GM19438 (cell line): Measurements from ENCODE around the gene PLCG2.
A peak's percentile ranks its signal among the peaks of the same experiment; 100 is the strongest.
"Not testable (repeated sequence)": the region's sequence is repeated elsewhere in the genome, so short reads cannot be mapped to it uniquely, and the experiment has no call there.

ENCODE experiments used
- ATAC-seq: cut with Tn5 transposase; IDR thresholded peaks from one replicate; pipeline ENCODE4 v1.9.1; 2021; ENCODE audit warnings: low read depth; ENCODE audit not compliant: unreplicated experiment

Gene PLCG2

DNA sequence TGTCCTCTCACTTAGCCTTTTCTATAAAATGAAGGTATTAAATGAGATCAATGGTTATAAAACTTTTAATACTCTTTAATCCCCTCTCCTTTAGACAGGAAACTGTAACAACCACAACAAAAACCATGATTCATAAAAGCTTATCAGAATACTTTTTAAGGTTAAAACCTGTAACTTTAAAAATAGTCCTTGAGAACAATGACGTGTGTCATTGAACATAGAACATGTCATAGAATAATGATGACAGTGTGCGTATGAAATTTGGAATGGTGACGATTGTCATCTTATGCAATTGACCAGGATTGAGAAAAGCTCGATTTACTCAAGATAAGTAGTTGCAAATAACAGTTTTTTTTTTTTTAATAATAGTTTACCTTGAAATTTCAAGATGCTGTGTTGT is 94.1 kb downstream of the PLCG2 start:
- ATAC-seq = no peak

GRCh38 chr16:81873843-81874752 is 95.0 kb downstream of the PLCG2 start:
- ATAC-seq = peak; percentile 58

GRCh38 chr16:81875461-81875860 is 96.4 kb downstream of the PLCG2 start:
- ATAC-seq = no peak

DNA sequence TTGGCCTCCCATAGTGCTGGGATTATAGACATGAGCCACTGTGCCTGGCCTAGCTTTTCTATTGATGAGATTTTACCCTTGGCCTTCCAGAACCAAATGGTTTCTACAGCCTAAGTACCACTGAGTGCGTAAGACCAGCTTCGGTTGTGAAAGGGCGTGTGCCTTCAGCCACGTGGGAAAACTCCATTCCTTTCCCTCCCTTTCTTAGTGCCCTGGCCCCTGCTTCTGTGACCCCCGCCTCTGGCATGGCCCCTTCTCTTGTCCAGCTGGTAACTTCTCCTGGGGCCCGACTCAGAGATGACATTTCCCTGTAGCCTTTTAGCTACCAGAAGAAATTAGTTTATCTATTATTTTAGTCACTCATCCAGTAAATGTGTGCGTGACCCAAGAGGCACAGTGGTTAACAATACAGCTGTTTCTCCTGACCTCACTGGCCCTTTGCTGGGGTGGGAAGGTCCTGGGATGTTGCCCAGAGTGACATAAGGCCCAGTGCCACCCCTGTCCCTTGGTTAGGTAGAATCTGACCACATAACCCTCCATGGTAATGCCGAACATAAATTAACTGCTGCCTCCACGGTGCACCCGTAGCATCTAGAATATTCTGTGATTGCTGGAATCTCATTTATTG is 97.3 kb downstream of the PLCG2 start:
- ATAC-seq = no peak

DNA sequence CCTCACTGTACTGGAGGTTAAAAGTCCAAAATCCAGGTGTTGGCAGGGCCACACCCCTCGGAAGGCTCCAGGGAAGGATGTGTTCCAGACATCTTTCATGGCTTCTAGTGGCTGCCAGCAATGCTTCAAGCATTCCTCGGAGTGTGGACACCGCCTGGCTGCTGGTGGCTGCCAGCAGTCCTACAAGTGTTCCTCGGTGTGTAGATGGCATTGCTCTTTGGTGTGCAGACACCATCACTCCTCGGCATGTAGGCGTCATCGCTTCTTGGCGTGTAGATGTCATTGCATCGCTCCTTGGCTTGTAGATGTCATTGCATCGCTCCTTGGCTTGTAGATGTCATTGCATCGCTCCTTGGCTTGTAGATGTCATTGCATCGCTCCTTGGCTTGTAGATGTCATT is 98.4 kb downstream of the PLCG2 start:
- ATAC-seq = not testable (repeated sequence)

GRCh38 chr16:81878529-81878928 is 99.4 kb downstream of the PLCG2 start:
- ATAC-seq = no peak

- ATAC-seq = no peak
Observed at GRCh38 chr16:81879625-81880024, 100.5 kb downstream of the PLCG2 start.

GRCh38 chr16:81880816-81881215 is 101.7 kb downstream of the PLCG2 start:
- ATAC-seq = no peak

DNA sequence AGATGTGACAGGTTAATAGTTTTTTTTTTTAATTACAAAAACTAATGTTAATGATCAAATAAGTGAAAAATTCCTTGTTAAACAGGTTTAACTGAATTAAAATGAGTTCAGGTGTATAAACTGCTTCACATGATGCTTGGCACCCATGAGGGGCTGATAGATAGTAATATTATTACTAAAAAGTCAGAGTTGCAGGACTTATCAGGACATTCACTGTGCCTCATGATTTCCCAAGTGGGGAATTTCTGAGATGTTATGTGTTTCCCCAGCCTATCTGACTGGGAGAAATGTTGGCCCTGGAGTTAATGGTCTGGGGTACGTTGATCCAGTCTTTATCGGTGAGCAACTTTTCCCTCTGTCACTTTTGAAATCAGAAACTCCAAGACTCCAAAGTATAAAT is 102.1 kb downstream of the PLCG2 start:
- ATAC-seq = no peak

DNA sequence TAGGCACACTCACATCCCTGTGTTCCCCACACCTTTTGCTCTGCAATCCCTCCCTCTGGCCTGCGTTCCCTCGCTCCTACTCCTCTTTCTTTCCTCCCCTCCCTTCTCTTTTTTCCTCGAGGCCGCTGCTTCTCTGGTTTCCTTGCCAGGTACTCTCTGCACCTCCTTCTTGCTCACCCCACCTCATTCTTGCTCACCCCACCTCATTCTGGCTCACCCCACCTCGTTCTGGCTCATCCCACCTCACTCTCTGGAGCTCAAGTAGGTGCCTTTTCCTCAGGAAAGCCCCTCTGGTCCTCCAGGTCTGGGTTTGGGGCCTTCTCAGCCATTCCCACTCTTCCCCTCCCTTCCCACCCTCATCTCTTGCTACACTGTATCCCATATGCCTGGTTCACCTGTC is 103.5 kb downstream of the PLCG2 start:
- ATAC-seq = no peak

- no peak for ATAC-seq
Observed at GRCh38 chr16:81883235-81883634, 104.1 kb downstream of the PLCG2 start.

DNA sequence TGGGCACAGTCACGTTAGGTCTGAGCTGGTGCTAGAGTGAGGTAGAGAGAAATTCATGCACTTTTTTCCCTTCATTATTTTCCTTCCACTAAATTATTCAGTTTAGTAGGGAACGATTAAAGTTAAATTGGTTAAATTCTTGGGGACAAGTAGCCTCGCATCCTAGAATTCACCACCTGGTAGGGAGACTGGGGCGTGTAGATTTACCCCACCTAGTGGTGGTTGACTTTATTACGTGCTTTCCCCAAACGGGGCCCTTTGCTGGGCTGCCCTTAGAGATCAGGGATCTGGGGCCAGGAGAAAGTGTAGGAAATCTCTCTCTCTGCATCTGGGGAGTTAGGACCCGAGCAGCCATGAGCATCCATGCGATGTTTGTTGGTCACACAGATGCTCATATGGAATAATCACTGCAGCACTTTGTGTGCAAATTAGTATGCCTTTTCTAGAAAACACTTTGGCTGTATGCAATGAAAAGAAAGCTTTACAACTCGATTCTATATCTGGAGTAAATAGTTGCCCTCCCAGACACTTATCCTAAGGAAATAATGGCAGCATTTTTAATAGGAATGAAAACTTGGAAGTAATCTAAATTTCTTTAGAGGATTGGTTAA is 107.0 kb downstream of the PLCG2 start:
- no peak for ATAC-seq

DNA sequence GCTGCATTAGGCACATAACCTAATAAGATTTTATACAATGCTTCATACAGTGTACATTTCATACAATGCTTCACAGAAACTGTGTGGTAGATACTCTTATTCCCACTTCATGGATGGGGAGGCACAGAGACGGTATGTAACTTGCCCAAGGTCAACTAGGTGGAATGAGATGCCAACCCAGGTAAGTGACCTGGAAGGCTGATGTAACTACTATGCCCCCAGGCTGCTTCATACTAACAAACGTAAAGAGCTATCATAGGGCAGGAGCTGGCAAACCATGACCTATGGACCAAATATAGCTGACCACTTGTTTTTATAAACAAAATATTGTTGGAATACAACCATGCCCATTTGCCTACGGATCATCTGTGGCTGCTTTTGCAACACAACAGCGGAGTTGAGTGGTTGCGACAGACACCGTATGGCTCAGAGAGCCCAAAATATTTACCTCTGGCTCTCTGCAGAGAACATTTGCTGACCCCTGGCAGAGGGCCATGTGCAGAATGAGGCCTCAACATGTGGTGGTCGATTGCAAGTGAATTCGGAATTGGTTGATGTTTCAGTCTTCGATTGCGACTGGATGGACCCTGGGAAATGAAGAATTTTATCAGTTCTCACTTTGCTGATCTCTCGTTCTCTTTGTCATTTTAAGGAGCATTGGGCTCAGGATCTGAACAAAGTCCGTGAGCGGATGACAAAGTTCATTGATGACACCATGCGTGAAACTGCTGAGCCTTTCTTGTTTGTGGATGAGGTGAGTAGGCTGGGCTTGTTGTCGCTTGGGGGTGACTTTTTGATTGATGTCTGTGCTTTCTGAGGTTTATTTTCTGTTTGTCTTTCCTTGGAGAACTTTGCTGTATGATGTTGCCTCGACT is 109.7 kb downstream of the PLCG2 start:
- no peak for ATAC-seq

DNA sequence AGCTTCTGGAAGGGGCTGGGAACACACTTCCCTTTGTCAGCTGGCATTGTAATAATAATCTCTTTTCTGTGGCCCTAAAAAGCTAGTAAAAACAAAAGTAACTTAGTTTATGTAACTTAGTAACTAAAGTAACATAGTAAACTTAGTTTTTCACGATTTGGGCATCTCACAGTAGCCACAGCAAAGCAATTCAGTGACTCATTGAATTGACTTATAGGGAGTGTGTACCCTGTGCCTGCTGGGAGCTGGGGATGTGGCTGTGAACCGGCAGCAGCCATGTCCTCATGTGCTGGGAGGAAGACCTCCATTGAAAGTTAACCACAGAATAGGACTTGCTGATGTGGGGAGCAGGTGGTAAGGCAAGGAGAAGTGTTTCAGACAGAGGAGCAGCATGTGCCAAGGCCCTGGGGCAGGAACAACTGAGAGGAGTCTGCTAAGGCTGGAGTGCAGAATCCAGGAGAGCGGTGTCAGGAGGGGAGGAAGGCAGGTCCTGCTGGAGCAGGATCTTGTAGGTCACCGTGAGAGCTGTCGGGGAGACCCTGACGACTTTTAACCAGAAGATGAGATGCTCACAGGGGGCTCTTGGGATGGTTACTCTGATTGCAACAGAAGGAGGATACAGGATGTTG is 112.8 kb downstream of the PLCG2 start:
- ATAC-seq = no peak

DNA sequence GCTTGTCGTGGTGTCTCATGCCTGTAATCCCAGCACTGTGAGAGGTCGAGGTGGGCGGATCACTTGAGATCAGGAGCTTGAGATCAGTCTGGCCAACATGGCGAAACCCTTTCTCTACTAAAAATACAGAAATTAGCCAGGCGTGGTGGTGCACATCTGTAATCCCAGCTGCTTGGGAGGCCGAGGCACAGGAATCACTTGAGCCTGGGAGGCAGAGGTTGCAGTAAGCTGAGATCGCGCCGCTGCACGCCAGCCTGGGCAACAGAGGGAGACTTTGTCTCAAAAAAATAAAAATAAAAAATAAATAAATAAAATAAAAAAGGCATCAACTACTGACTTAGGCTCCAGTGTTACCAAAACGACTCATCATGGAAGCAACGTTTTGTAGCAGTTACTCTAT is 115.5 kb downstream of the PLCG2 start:
- no peak for ATAC-seq

DNA sequence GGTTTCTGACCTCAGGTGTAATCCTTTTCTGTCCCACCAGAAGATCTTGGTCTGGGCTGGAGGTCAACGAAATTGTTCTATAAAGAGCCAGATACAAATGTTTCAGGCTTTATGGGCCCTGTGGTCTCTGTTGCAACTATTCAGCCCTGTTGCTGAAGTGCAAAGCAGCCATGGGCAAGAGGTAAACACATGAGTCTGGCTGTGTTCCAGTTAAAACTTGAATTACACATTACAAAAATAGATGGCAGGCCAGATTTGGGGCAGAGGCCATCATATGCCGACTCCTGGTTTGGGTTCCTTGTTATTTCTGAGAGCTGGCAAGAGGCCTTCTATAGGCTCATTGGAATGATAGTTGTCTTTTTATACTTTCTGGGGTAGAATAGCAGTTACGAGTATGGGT is 117.8 kb downstream of the PLCG2 start:
- ATAC-seq = no peak

GRCh38 chr16:81899601-81900000 is 120.5 kb downstream of the PLCG2 start:
- ATAC-seq = no peak

GRCh38 chr16:81900014-81900413 is 120.9 kb downstream of the PLCG2 start:
- no peak for ATAC-seq

- ATAC-seq = no peak
Observed at GRCh38 chr16:81900456-81900855, 121.4 kb downstream of the PLCG2 start.

GRCh38 chr16:81901484-81901883 is 122.4 kb downstream of the PLCG2 start:
- ATAC-seq = no peak
